ENCODE data around the gene TWIST2. TPM values are rescaled to one million over a fixed set of nuclear protein-coding genes. Genes with fewer than 3 reads are reported as not detected.

Gene TWIST2
- total RNA-seq, 2 experiments from 2014 or later, result not detected

DNA sequence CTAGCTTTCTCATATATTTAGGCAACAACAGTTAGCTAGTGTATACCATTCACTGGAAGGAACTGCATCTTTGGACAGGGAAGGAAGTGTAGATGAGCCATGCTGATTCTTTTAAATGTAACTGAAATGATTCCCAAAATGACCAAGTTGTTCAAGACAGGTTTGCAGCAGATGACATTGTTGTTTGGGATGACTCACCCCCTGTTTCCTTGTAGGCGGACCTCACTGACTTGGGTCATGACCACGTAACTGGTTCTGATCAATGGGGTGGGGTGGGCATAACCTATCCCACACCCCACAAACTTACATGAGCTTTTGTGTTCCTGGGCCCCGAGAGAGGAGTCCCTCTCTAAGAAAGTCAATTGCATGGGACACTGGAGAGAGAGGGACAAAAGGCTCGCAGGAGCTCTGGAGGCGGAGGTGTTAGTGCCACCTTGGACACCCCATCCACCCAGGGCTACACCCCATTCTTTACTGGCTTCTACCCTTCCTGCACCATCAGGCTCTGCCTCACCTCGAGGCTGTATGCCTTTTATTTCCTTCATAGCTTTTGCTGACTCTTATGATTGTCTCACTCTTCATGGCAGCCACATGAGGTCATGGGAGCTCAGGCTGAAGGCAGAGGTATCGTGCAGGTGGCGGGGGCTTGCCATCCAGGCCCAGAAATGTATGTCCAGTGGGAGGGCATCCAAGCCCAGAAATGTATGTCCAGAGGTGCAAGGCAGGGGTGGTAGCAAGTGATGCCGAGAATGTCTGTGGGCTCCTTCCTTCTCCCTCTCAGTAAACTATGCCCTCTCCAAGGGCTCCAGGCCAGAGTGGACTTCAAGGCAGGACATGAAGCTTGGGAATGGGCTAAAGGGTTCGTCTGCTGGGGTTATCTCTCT is 108.0 kb downstream of the TWIST2 start:
- CTCF ChIA-PET, result no interaction called here
- Mint-ChIP-seq H3K27me3 (peaks cover 25% of the 10 kb centered on the region), H3K36me3 (no peaks in the 10 kb centered on the region), H3K4me1 (ENCODE audit: low read depth) (no peaks in the 10 kb centered on the region), H3K9me3 (no peaks in the 10 kb centered on the region), H3K4me3 (no peak overlapping the region), H3K27ac (no peak overlapping the region)
- intact Hi-C loops (cut with micrococcal nuclease), result no loop called here
- no peak for DNase-seq
- POLR2A ChIA-PET, result no interaction called here

DNA sequence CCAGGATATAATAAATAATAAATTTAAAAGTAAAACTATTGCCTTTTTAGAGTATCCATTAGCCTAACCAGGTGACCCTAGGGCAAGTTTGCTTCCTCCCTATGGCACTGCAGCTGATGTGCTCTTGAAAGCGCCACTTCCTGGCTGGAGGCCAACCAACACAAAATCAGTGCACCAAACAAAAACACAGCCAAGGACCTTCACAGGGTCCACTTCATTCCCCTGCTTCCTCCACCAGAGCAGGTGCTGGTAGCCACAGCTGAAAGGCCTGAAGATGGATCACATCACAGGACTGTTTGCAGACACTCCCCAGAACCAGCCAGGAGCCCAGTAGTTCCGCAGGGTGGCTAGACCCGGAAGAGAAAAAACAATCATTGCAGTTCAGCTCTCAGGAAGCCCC is 108.8 kb downstream of the TWIST2 start:
- no peak overlapping the region for H3K27ac Mint-ChIP-seq
- H3K4me1 Mint-ChIP-seq (ENCODE audit: low read depth), result no peaks in the 10 kb centered on the region
- CTCF ChIA-PET, result interaction anchor here (1.1 kb wide), 1 partner anchor 14 kb away, joined by 3 read pairs; no protein-coding TSS in a partner anchor
- H3K4me3 Mint-ChIP-seq, result no peak overlapping the region
- H3K27me3 Mint-ChIP-seq, result peaks cover 25% of the 10 kb centered on the region
- POLR2A ChIA-PET, result no interaction called here
- no peaks in the 10 kb centered on the region for H3K36me3 Mint-ChIP-seq
- intact Hi-C loops (cut with micrococcal nuclease), result no loop called here
- DNase-seq, result no peak
- no peaks in the 10 kb centered on the region for H3K9me3 Mint-ChIP-seq

Measured in activated CD4-positive, alpha-beta memory T cell treated with anti-CD3 and anti-CD28 coated beads for 36 hours (primary cell).